UCSD-AML1 (cell line): ENCODE measurements around the gene PPP2R2C.

Source experiments
- DNase-seq: peaks from one replicate; lab custom pipeline; 2025; ENCODE audit not compliant: unreplicated experiment; lab: John Stamatoyannopoulos, UW

PPP2R2C gene

DNA sequence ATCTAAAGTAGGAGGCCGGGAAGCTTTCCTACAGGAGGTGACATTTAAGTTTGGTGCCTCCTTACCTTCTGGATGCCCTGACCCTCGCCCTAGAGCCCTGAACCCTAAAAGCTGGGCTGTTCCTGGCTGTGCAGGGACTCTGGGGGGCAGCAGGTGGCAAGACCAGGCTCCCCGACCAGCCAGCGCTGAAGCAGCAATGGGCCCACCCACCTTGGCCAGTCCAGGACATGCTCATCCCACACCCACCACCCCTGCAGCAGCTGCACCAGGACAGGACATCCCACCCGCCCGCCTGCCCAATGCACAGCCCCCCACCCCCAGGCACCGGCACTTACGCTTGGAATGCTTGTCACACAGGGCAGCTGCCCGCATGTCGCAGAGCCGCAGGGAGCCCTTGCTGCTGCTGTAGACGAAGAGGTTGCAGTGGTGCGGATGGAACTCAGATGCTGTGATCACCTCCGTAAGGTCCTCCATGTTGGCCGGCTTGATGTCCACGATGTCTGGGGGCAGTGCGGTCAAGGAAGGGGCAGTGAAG, 124.8 kb downstream of the PPP2R2C start:
- no peak for DNase-seq

DNA sequence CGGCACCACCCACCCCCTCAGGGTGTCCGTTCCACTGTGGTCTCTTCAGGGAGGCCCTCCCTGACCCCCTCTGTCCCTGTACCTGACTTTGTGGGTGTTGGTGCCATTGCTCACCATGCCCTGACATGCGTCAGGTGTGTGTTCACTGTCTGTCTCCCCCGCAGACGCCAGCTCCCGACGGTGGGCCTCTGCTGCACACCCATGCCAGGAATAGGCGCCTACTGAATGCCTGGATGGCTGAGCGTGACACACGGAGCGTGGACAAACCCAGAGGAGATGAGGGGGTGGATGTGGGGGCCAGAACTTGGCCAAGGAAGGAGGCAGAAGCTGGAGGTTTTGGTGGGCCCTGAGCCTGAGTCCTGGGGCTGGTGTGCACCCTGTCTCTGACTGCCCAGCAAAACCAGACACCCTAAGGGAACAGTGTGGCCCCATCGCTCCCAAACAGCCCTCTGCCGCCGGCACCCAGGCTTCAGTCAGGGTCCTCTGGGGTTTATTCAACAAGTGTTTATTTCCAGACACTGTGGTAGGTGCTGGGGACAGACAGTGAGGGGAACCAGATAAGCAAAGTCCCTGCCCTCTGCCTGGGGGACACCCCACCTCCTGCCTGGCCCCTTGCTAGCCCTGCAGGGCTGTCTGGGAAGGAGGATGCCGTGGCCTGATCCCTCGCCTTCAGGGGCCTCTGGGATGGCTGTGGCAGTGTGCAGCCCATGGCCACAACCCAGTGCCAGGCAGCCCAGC, 125.9 kb downstream of the PPP2R2C start:
- DNase-seq, result no peak

DNA sequence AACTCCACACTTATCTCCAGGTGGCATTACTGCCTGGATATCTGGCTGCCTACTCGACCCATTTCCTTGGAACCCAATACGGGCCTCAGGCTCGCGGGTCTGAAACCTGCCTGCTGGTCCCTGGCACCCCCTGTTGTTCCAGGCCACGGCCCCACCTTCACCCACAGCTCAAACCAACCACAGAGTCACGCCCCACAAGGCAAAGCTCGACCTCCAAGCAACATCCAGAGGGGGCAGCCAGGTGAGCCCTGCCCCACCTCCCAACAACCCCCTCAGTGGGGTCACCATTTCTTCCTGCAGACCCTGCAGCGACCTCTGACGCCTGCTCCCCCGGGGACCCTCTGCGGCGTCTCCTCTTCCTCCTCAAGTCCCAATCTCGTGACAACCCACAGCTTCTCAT, 126.5 kb downstream of the PPP2R2C start:
- DNase-seq, result no peak

DNA sequence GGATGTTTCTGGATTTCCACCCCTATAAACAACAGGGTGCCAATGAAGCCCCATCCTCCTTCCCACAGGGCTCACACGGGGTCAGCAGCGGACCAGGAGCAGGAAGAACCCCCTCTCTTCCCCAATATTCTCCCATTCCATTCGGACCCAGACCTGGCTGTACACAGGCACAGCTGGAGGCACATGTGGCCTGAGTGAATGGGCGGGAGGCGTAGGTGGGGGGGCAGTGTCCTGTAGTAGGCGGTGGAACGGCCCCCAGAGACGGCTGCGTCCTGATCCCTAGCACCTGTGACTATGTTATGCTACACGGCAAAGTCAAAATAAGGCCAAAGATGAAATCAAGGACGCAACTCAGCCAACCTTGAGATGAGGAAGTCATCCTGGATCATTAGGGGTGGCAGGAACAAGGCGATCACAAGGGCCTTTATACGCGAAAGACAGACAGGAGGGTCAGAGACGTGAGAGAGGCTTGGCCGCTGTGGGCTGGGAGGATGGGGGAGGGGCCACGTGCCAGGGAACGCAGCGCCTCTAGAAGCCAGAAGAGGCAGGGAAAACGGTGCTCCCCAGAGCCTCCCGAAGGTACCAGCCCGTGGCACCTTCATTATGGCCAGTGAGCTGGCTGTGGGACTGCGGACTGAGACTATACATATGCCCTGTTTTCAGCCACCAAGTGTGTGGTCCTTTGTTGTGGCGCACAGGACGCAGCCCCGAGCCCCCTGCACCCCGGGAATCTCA, 127.2 kb downstream of the PPP2R2C start:
- DNase-seq, result no peak

DNA sequence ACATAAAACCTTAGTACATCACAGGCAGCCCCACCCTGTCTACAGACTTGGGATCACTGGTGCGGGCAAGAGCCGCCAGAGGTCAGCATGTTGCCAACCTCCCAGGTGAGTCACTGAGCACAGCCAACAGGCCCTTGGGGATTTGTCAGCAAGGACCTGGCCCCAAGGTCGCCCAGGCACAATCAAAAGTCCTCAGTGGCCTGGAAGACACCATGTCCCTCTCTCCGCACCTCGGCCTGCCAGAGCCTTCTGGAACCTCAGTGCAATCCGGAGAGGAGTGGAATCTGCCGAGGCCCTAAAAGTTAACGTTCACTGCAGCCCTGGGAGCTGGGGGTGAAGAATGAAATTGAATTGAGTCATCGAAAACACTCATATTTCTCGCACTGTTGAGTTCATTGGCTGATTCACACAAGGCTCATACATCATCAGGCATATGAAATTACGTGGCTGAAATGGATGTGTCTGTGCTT, 128.4 kb downstream of the PPP2R2C start:
- DNase-seq, result no peak

DNA sequence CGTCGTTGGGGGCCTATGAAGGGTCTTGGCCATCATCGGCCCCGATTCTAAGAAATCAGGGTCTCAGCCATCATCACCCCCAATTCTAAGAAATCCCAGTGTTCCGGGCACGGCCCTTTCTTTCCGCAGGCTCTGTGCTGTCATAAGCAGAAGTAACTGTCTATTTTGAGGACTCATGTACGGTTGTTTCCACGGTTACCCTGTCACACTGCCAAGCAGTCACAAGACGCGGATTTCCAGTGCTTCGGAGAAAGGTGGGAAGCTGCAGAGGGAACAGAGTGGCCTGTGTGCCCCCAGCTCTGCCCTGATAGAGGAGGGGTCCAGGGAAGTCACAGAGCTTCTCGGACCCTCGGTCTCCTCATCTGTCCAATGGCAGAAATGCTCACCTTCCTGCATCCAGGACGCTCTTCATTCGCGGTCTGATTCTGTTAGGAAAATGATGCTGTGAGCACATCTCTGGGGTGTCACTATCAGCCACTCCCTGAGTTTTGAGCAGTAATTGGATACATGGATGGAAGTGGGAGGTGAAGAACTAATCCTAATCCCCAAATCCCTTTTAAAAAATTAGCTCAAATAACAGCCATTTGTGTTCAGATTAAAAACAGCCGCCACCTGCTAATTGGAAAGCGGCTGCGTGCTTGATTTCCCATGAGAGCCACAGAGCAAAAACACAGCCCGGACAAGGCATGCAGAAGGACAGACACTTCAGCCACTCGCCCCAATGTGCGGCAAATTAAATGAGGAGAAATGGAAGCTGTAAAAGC, 129.7 kb downstream of the PPP2R2C start:
- DNase-seq, result peak; percentile 63

DNA sequence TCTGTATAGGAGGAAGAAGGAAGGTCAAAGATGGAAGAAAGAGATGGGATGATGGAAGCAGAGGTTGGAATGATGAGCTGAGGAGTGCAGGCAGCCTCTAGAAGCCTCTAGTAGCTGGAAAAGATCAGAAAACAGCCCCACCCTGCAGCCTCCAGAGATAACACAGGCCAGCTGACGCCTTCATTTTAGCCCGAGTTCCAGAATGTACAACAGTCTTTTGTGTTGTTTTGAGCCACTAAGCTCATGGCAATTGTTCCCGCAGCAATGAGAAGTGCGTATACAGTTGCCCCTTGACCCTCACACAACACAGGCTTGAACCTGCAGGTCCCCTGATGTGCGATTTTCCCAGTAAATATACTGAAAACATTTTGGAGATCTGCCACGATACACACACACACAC, 130.7 kb downstream of the PPP2R2C start:
- DNase-seq, result no peak

DNA sequence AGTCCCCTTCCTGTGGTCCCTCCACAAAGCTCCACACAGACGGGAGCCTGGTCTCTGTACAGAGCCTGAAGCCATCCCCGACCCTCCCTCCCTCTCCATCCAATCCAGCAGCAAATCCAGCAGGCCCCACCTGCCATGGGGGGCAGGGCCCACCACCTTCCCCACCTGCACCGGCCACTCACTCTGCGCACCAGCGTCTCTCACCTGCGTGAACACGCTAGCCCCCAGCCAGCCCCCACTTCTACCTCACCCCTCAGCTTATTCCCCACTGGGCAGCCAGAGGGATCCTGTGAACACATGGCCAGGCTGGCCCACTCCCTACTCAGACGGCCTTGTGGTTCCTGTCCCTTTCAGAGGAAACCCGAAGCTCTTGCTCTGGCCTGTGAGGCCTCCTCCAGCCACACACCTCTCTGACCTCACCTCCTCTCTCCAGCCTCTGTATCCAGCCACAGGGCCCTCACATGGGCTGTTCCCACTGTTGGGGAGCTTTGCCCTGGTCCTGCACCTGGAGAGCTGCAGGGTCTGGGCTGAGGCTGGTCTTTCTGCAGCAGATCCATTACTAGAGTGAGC, 131.9 kb downstream of the PPP2R2C start:
- DNase-seq, result no peak

DNA sequence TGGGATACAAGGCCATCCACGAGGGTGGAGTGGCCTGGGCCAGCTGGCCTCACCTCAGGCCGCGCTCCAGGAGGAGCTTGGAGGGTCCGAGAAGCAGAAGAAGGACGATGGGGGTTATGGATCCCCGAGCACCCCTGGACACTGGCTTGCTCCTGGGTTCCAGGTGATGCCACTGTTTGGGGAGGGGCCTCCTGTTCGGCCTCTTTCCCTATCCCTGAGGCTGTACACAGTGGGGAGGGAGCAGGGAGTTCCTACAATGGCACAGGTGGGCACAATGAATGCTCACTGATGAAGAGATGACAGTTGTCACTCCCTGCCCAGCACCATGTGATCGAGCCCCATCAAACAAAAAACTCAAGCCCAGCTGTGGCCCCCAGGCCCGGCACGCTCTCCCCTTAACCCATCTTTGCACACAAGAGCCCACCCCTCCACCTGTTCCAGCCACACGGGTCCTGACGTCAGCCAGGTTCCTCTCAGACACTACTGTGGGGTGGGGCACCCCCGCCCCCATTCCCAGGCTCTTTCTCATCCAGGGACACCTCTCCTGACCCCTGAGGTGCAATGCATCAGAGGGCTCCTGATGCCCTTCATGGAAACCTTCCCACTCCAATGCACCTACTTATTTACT, 132.5 kb downstream of the PPP2R2C start:
- no peak for DNase-seq

DNA sequence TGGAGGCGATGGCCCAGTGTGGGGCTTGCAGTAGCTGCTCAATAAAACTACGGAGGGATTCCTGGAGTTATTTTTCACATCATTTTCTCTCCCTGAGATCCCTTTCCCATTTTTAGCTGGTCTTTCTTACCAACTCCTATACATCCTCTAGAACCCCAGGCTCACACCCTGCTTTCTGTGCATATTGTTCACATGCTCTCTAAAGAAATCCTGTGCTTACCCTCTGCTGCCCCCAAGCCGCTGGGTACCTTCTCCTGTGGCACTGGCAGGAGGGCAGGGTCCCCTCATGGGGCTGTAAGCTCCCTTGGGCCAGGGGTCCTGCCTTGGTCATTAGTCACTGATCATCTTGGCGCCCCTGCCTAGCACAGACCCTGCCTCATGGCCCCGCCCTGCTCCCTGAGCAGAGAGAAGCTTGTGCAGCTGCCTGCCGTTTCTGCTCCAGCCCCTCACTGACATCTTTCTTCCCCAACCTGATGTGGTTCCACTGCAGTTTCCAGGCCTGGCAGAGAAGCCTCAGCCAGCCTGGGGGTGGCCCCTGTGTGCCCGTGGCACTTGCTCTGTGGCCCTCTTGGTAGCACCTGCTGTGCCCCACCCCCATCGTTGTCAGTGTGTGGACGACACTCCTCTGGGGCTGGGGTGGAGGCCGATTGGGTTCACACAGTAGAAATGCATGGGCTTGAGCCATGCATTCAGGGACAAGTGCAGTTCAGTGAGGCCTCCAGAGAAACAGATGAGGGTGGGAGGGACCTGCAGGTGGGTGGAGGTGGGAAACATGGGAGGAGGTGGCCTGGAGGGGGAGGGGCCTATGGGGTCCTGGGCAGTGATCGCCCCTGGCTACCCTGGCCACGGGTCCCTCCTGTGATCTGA, 133.2 kb downstream of the PPP2R2C start:
- no peak for DNase-seq

DNA sequence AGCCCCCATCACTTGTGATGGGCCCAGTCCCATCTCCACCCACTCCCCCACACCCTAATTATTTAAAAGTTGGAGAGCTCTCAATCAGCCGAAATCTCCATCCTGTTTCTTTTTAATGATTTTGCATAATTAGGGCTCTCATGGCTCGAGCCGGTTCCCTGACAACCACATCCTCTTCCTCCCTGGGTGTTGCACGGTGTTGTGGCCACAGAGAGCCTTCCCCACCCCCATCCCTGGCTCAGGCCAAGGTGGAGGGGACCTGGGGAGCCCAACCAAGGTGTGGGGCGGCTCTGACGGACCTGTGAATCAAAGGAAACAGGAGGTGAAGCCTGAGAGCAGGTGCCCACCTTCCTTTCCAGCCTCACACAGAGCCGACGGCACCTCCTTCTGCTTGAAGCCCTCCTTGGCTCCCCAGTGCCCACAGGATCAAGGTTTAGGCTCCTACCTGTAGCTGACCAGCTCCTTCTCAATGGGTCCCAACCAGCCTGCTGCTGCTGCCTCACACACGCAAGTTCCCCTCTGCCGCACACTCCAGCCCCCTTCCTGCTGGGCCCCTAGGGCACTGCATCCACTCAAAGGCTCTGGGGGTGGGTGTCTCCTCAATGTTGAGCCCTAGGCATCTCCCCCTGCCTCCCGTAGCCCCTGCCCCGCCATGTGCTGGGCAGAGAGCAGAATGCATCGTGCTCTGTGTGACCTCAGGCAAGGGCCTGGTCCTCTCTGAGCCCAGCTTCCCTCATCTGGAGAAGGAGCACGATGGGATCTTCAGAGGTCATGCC, 134.1 kb downstream of the PPP2R2C start:
- peak; percentile 61 for DNase-seq

DNA sequence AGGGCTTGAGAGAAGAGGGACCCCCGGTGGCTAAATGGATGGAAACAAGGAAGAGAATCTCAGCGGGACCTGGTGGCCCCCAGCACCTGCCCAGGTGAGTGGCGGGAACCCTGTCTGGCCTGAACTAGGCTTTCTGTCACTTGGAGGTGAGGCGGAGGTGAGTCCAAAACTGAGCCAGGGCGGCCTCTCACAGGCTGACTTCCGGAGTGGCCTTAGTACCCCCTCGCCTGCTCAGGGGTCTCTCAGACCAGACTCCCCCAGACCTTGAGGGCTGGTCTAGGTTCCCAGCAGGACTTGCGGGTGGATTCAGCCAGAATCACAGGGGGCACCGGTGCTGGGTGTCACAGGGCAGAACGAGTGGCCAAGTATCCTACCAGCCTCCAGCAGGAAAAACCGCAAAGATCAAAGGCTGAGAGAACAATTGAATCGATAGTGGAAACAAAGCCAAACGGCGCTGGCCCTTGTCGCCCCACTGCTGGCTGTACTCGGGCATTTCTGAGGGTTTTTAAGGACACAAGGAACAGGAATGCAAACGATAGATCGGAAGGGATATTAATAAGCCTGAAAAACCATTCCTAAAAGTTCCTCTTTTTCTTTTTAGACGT, 135.0 kb downstream of the PPP2R2C start:
- no peak for DNase-seq

DNA sequence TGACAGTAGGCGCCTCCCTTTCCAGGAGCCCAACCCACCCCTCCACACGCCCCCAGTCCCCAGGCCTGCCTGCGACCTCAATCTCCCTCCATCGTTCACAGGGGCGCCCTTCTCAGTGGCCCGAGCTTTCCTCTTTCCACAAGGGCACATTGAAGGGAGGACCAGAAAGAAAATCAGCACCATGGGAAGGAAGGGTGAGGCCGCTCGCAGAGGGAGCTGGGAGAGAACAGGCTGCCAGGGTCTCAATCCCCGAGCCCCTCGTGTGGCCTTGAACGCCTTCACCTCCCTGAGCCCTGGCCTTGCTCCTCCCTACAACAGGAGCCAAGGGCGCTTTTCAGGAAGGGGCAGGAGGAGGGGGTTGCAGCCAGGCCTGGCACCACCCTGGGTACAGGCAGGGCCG, 136.2 kb downstream of the PPP2R2C start:
- no peak for DNase-seq

DNA sequence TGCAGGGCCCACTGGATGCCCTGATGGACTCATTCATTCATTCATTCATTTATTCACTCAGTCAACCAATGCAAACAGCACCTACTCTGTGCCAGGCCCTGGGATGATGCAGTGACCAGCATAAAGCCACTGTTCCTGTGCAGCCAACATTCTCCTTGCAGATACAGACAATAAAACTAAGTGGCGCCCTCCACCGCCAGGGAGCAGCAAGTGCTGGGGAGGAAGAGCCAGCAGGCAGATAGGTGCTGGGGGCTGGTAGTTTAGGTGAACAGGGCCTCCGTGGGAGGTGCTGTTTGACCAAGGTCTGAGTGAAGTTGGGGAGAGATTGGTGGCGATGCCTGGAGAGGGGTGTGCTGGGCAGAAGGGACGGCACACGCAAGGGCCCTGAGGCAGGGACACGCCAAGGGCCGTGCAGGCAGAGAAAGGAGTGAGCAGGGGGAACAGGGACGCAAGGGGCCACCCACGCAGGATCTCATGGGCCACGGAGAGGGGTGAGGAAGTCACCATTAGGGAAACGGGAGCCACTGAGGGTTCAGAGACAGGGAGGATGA, 137.3 kb downstream of the PPP2R2C start:
- no peak for DNase-seq

DNA sequence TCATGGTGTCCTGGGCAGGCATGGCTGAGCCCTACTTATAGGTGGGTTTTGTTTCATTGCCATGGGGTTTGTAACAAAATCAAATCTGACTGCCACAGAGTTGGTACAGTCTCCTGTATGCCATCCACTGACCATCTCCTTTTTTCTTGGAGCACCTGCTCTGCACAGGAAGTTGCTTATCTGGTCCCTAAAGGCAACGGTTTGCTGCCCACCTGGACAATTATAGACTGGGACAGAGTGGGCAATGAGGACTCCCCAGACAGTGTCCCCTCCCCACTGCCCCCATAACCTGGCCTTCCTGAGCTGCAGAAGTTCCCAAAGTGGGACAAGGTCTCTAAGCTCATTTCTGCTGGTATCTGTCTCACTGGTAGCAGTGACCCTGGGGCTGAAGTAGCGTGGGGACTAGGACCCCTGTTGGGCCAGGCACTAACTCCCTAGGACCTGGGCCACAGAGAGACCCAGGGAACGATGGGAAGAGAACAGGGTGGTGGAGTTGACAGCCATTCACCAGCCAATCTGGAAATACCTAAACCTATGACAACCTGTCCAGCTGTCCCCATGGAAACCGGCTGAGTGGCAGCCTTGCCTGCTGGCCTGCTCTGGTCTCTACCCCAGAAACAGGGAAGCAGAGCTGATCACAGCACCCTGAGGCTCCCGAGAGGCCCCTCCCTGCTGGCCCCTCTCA, 138.1 kb downstream of the PPP2R2C start:
- no peak for DNase-seq

DNA sequence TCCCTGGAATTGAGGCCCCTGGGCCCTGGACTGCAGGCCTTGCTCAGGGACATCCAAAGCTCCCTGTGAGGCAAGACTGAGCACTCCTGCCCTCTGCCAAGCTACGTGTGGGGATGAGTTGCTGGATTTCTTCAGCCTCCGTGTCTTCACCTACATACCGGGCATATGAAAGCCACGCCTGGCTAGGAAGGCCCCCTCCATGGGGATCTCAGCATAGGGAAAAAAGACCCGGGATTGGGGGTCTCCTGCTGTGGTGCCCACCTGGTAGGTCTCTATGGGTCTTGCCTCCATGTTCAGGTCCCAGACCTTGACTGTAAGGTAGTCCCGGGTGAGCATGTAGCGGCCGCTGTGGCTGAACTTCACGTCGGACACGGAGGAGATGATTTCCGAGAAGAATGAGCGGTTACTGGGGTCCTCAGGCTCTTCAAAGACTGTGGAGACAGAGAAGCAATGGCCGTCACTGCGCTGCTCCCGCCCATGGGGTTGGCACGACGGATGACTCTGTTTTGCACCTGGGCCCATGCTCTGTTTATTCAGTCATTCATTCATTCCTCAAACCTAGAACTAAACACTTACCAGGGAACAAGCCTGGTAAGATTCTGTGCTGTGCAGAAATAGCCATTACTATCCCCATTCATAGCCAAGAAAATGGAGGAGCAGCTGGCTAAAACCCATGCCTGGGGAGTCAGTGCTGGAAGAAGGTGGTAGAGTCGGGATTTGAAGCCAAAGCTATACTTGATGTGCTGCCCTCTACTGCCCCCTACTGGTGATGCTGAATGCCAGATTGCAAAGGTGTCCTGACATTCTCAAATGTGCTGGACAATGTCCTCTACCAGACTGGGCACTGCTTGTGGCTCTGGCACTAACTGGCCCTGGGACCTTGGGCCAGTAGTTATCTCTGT, 138.9 kb downstream of the PPP2R2C start:
- DNase-seq, result no peak

DNA sequence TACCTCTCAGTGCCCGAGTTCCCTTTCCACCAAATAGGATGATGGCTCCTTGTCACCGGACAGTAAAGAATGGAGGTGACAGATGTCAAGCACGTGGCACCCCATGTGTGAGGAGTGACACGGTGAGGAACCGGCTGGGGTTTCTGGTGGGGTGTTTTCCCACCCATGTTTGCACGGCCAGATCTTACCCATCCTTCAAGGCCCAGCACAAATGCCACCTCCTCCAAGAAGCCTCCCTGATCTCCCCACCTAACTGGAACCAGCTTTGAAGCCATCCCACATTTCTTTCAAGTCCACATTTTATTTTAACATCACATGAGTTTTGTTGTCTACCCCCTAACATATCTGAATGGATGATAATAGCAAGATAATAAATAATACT, 139.8 kb downstream of the PPP2R2C start:
- DNase-seq, result no peak
